GM12892 (cell line): ENCODE measurements around the gene SOX6.

Experiments
- POLR2A ChIP-seq: IDR thresholded peaks from 2 replicates; pipeline ENCODE4 v1.6.1; 2011; ENCODE audit warnings: low read depth, low read length, control low read depth
- POLR2AphosphoS5 ChIP-seq: IDR thresholded peaks from 2 replicates; pipeline ENCODE4 v1.6.1; 2011; ENCODE audit warnings: low read depth, low read length, control low read depth
- TAF1 ChIP-seq: IDR thresholded peaks from 2 replicates; pipeline ENCODE4 v1.6.1; 2011; ENCODE audit warnings: low read depth, mild to moderate bottlenecking, control low read depth, low read length, borderline replicate concordance

DNA sequence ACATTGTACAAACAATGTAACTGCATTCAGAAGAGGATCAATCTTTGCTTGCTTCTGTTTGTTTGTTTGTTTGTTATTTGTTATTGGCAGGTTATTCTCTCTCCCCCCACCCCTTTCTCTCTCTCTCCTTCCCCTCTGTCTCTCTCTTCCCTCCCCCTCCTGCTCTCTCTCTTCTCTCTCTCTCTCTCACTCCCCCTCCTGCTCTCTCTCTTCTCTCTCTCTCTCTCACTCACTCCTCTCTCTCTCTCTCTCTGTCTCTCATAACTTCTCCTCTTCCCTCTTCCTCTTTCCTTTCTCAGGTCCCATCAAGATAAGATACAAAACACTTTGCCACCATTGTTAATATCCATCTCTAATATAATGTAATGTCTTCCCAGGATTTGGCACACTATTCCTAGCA lies 236.3 kb downstream of the SOX6 start:
- TF ChIP-seq POLR2A (no peak), POLR2AphosphoS5 (no peak), TAF1 (no peak)
